Colonic mucosa (tissue), 4 donors: ENCODE data around the gene OR10A2. TPM values are rescaled to one million over a fixed set of nuclear protein-coding genes. Genes with fewer than 3 reads are reported as not detected.

Source experiments
- DNase-seq: peaks from one replicate; pipeline ENCODE4 v3.0.0-alpha.2; 2020
- H3K27ac ChIP-seq: fragments of 200-600 bp; one replicate; pipeline ENCODE4 v1.8.0; 2021
- H3K27me3 ChIP-seq: fragments of 200-600 bp; one replicate; pipeline ENCODE4 v1.8.0; 2021
- H3K36me3 ChIP-seq: fragments of 200-600 bp; one replicate; pipeline ENCODE4 v1.8.0; 2021
- H3K4me1 ChIP-seq: fragments of 200-600 bp; one replicate; pipeline ENCODE4 v1.8.0; 2021; ENCODE audit warnings: mild to moderate bottlenecking
- H3K4me3 ChIP-seq: fragments of 200-600 bp; one replicate; pipeline ENCODE4 v1.8.0; 2021
- H3K9ac ChIP-seq, 2 donors: one replicate each; pipeline ENCODE4 v1.7.0; 2013; ENCODE audit warnings: control low read depth in 2 of 2, low read depth in 2 of 2, low read length in 2 of 2
- H3K9me3 ChIP-seq: fragments of 200-600 bp; one replicate; pipeline ENCODE4 v1.8.0; 2021
- CTCF ChIP-seq: fragments of 200-600 bp; IDR thresholded peaks from one replicate; pipeline ENCODE4 v1.8.0; 2022; ENCODE audit warnings: antibody characterized with exemption, mild to moderate bottlenecking
- intact Hi-C: fragments of 100-400 bp; cut with DNase I; formaldehyde crosslinking; loops from one replicate; pipeline ENCODE4 v1.14.1; 2022
- total RNA-seq, 2 donors: library from RNA; stranded (reverse); fragmentation: NEBNext Ultra II Directional in 1 of 2; extraction: Animal tissue kit (Norgen Biotek cat#: 25700) in 1 of 2; gene quantifications; one replicate each; pipeline ENCODE4 v1.2.1, GENCODE V29; 2021
- donor health status: healthy.
- donor health status: DM: no; HTN: no; CAD: no.
- donor health status: DM: no; HTN: no; CAD: no.

OR10A2 gene
- total RNA-seq, 2 donors from 2014 or later = not detected

DNA sequence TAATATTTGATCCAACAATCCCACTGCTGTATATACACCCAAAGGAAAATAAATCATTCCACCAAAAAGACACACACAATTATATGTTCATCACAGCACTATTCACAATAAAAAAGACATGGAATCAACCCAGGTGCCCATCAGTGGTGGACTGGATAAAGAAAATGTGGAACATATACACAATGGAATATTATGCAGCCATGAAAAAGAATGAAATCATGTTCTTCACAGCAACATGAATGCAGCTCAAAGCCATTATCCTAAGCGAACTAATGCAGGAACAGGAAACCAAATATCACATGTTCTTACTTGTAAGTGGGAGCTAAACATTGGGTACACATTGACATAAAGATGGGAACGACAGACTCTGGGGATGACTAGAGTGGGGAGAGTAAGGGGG lies 56.8 kb downstream of the OR10A2 start:
- Histone ChIP-seq H3K9ac (no peak overlapping the region), H3K36me3 (no peaks in the 10 kb centered on the region), H3K27ac (no peak overlapping the region), H3K4me3 (no peak overlapping the region), H3K4me1 (no peaks in the 10 kb centered on the region), H3K27me3 (no peaks in the 10 kb centered on the region), H3K9me3 (no peaks in the 10 kb centered on the region)
- DNase-seq = no peak
- TF ChIP-seq CTCF = no peak
- intact Hi-C loops = no loop called here

DNA sequence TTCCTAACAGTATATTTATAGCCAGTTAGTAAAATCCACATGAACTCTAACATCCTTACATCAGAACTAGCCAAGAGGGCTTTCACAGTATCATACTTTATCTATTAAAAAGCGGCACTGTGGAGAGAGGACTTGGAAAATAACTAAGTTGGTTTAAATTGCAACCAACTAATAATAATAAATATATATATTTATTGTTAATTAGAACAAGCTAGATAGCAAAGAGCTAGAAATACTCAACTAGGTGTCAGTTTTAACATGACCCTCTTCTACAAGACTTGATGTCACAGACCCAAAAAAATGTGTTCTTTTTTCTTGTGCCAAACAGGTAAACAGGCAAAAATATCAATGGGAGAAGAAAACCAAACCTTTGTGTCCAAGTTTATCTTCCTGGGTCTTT lies 57.8 kb downstream of the OR10A2 start, which contains the start of gene OR2D3:
Gene OR2D3, plus strand, starts transcription at position 301 of the 400 bp plus-strand sequence. Its CDS starts 0 bp downstream, at position 301.
- no peak for DNase-seq
- no peaks in the 10 kb centered on the region for H3K4me1 ChIP-seq
- no peak within 1 kb of the TSS for H3K9ac ChIP-seq
- no peak within 1 kb of the TSS for H3K27ac ChIP-seq
- no peak within 1 kb of the TSS for H3K4me3 ChIP-seq
- no peaks in the 10 kb centered on the region for H3K36me3 ChIP-seq
- TF ChIP-seq CTCF = no peak
- no peaks in the 10 kb centered on the region for H3K9me3 ChIP-seq
- no peaks in the 10 kb centered on the region for H3K27me3 ChIP-seq
- intact Hi-C loops = no loop called here

Other genes with a start within 250 kb of the OR10A2 start
- gene TPP1, start 243.6 kb upstream of the OR10A2 start, total RNA-seq = 100 to 1,000 TPM in 1 of 2 donors, 10 to 100 TPM in 1; 83.4 to 123 TPM
- gene DCHS1, start 207.2 kb upstream of the OR10A2 start, total RNA-seq = 1 to 10 TPM; 4.7 to 8.3 TPM
- gene MRPL17, start 179.7 kb upstream of the OR10A2 start, total RNA-seq = 10 to 100 TPM; 34.6 to 75.1 TPM
- gene OR2AG2, start 91.1 kb upstream of the OR10A2 start, total RNA-seq = under 1 TPM in 1 of 2 donors, not detected in 1; 0.47 TPM
- gene OR2AG1, start 80.0 kb upstream of the OR10A2 start, total RNA-seq = not detected
- under 1 TPM in 1 of 2 donors, not detected in 1; 0.59 TPM for gene OR6A2, start 63.4 kb upstream of the OR10A2 start, total RNA-seq
- gene OR10A5, start 17.4 kb upstream of the OR10A2 start, total RNA-seq = not detected
- not detected for gene OR10A4, start 13.6 kb downstream of the OR10A2 start, total RNA-seq
- gene OR2D2, start 29.4 kb downstream of the OR10A2 start, total RNA-seq = under 1 TPM in 1 of 2 donors, not detected in 1; 0.40 TPM
- gene OR2D3, start 57.9 kb downstream of the OR10A2 start, total RNA-seq = not detected
- 1 to 10 TPM; 3.6 to 7.3 TPM for gene ZNF215, start 63.4 kb downstream of the OR10A2 start, total RNA-seq
- 1 to 10 TPM; 1.9 to 2.6 TPM for gene ZNF214, start 157.3 kb downstream of the OR10A2 start, total RNA-seq
- gene NLRP14, start 157.4 kb downstream of the OR10A2 start, total RNA-seq = under 1 TPM in 1 of 2 donors, not detected in 1; 0.10 TPM
- gene RBMXL2, start 225.9 kb downstream of the OR10A2 start, total RNA-seq = not detected